Right cardiac atrium (tissue), 5 donors: ENCODE data around the gene OR1D2. TPM values are rescaled to one million over a fixed set of nuclear protein-coding genes. Genes with fewer than 3 reads are reported as not detected.

ENCODE experiments used
- ATAC-seq, 2 donors: fragments of 200-7000 bp; cut with Tn5 transposase; one replicate each; pipeline versions ENCODE4 v1.8.0 to v1.9.1; 2020; ENCODE audit warnings: moderate library complexity in 2 of 2, mild to moderate bottlenecking in 1 of 2
- DNase-seq, 3 donors: peaks; one replicate each; pipeline ENCODE4 v3.0.0-alpha.2; 2020
- H3K27ac ChIP-seq: one replicate; pipeline ENCODE4 v1.5.1; 2013; ENCODE audit warnings: mild to moderate bottlenecking, low read length, control low read depth, moderate library complexity
- H3K27me3 ChIP-seq: one replicate; pipeline ENCODE4 v1.6.1; 2013; ENCODE audit not compliant: control insufficient read depth, insufficient read depth
- H3K4me1 ChIP-seq: one replicate; pipeline ENCODE4 v1.6.1; 2013; ENCODE audit warnings: low read length; ENCODE audit not compliant: control insufficient read depth, insufficient read depth
- H3K4me3 ChIP-seq: one replicate; pipeline ENCODE4 v1.5.1; 2013; ENCODE audit warnings: low read length, control low read depth
- H3K9me3 ChIP-seq: one replicate; pipeline ENCODE4 v1.6.1; 2013; ENCODE audit warnings: low read length; ENCODE audit not compliant: control insufficient read depth
- WGBS: extraction: QIAGEN DNeasy Blood & Tissue Kit; methylation state at CpG from one replicate; pipeline ENCODE4 v1.1.7; 2013; 5-methylcytosine and 5-hydroxymethylcytosine counted together
- intact Hi-C, 4 donors: fragments of 100-400 bp; cut with DNase I; formaldehyde crosslinking; loops; one replicate each; pipeline versions ENCODE4 v1.11.0 to v1.14.0; 2022 to 2023
- polyA plus RNA-seq: library from polyadenylated mRNA; stranded (reverse); fragments of 200-250 nt; gene quantifications from one replicate; pipeline ENCODE4 v1.2.3, GENCODE V29; 2013
- total RNA-seq, 4 donors: library from RNA; stranded (reverse); fragmentation: NEBNext Ultra II Directional; extraction: Animal tissue kit (Norgen Biotek cat#: 25700); gene quantifications; one replicate each; pipeline ENCODE4 v1.2.1, GENCODE V29; 2021
- donor health status: healthy with polysubstance abuse.
- donor health status: DM: no; HTN: yes; CAD: no.
- donor health status: DM: no; HTN: no; CAD: no.
- donor health status: DM: no; HTN: yes; CAD: no; lungs with severe emphysema.
- donor health status: DM: yes; HTN: yes; CAD: no.

The OR1D2 gene
- total and polyA plus RNA-seq, 5 donors = not detected

GRCh38 chr17:3043737-3044365 is 60.4 kb downstream of the OR1D2 start:
- Histone ChIP-seq H3K9me3 (no peaks in the 10 kb centered on the region), H3K27ac (no peak overlapping the region), H3K4me3 (no peak overlapping the region), H3K4me1 (no peaks in the 10 kb centered on the region), H3K27me3 (no peaks in the 10 kb centered on the region)
- DNase-seq (no peak), ATAC-seq (no peak)
- 64% methylated on average over 11 of the region's 11 CpGs for WGBS
- intact Hi-C loops = loop anchor here in 1 of 4 donors (10.0 kb wide), 1 partner anchor 601 kb away; no protein-coding TSS in a partner anchor

DNA sequence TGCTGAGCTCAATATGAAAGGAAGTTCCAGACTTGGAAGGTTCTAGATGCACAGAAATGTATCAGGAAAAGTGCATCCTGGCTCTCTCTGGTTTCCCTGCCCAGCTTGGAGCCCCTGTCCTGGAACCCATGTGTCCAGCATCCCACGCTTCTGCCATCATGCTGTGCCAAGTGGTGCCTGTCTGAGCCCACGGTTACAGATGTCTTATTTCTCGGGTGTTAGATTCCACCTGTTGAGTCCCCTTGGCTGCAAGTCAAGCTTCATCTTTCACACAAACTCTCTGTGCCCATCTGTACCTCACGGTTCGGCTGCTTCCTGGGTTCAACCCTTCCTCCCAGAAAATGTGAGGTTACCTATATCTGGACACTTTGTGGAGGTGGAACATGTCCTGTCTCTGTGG is 63.3 kb downstream of the OR1D2 start:
- no peak for ATAC-seq
- no peak for DNase-seq
- WGBS = 59% methylated on average over 5 of the region's 5 CpGs
- Histone ChIP-seq H3K27me3 (no peaks in the 10 kb centered on the region), H3K4me3 (no peak overlapping the region), H3K9me3 (no peaks in the 10 kb centered on the region), H3K4me1 (no peaks in the 10 kb centered on the region), H3K27ac (no peak overlapping the region)
- intact Hi-C loops = loop anchor here in 1 of 4 donors (10.0 kb wide), 1 partner anchor 604 kb away; no protein-coding TSS in a partner anchor

DNA sequence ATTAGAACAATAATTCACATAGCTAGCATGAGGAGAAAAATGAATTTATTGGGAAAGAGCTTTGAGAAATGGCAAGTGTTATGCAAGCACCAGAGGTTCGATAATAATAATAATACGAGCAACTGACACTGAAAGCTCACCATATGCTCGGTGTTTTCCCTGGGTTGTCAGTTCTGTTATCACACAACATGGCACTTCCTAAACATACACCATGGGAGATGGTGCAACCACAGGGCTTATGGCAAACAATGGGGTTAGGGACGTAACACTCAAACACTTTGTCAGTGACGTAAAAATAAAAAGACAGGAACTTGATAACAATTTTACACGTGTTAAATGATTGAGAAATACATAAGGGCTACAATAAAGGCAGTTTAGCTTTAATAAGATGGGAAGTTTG is 64.5 kb downstream of the OR1D2 start:
- 40% methylated on average over 6 of the region's 6 CpGs for WGBS
- H3K27me3 ChIP-seq = no peaks in the 10 kb centered on the region
- no peaks in the 10 kb centered on the region for H3K9me3 ChIP-seq
- H3K27ac ChIP-seq = no peak overlapping the region
- intact Hi-C loops = loop anchor here in 1 of 4 donors (10.0 kb wide), 1 partner anchor 605 kb away; no protein-coding TSS in a partner anchor
- no peaks in the 10 kb centered on the region for H3K4me1 ChIP-seq
- H3K4me3 ChIP-seq = no peak overlapping the region
- no peak for DNase-seq
- no peak for ATAC-seq

DNA sequence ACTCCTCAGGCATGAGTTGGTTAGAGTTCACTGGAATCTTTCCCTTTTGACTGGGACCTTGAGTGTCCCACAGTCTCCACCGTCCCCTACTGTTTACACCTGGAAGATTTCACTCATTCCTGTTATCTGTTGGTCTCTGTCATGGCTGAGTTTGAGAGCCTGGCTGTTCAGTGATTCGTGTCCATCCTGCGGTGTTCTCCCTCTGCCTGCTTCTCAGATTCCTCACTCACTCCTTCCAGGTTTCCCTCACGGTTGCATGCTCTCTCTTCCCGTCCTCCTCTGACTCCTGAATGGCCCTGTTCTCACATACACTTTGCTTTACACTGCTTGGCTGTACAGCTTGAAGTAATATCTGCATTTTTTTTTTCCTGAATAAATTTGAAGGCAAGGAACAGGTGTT is 65.3 kb downstream of the OR1D2 start:
- Histone ChIP-seq H3K9me3 (no peaks in the 10 kb centered on the region), H3K4me3 (no peak overlapping the region), H3K4me1 (no peaks in the 10 kb centered on the region), H3K27me3 (no peaks in the 10 kb centered on the region), H3K27ac (no peak overlapping the region)
- ATAC-seq = no peak
- DNase-seq = no peak
- intact Hi-C loops = no loop called here
- WGBS = 47% methylated on average over 5 of the region's 5 CpGs

Other genes starting within 250 kb of the OR1D2 start
- gene OR1D5, start 40.8 kb downstream of the OR1D2 start, total RNA-seq = not detected
- gene OR1D5, start 40.8 kb downstream of the OR1D2 start, polyA plus RNA-seq = not detected
- not detected for gene OR1G1, start 23.1 kb upstream of the OR1D2 start, total RNA-seq
- gene OR1G1, start 23.1 kb upstream of the OR1D2 start, polyA plus RNA-seq = not detected
- not detected for gene OR1A2, start 93.1 kb upstream of the OR1D2 start, total RNA-seq
- gene OR1A2, start 93.1 kb upstream of the OR1D2 start, polyA plus RNA-seq = not detected
- not detected for gene OR1A1, start 103.2 kb upstream of the OR1D2 start, total RNA-seq
- not detected for gene OR1A1, start 103.2 kb upstream of the OR1D2 start, polyA plus RNA-seq
- gene OR3A1, start 193.9 kb upstream of the OR1D2 start, total RNA-seq = not detected
- gene OR3A1, start 193.9 kb upstream of the OR1D2 start, polyA plus RNA-seq = not detected